SHP77 (cell line): ENCODE data around the gene SH3RF2.
A peak's percentile ranks its signal among the peaks of the same experiment; 100 is the strongest.

Source experiments
- DNase-seq, 2 experiments: peaks; one replicate each; lab custom pipeline; 2025; lab: John Stamatoyannopoulos, UW

SH3RF2 gene

DNA sequence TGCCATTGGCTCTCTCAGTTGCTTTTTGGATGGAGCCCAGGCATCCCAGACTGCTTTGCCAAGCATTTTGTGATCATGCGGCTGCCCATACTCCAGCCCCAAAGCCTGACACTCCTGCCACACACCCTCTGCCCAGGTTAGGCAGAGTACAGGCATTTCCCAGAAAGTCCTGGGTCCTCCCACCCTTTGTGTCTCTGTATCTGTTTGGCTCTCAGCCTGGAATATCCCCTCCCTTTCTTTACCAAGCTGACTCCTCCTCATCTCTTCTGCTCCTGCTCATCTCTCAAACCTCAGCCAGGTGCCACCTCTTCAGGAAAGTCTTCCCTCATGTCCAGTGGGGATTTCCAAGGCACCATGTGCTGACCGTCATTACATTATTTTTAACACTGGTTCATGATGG lies 14.3 kb upstream of the SH3RF2 start:
- no peak for DNase-seq

DNA sequence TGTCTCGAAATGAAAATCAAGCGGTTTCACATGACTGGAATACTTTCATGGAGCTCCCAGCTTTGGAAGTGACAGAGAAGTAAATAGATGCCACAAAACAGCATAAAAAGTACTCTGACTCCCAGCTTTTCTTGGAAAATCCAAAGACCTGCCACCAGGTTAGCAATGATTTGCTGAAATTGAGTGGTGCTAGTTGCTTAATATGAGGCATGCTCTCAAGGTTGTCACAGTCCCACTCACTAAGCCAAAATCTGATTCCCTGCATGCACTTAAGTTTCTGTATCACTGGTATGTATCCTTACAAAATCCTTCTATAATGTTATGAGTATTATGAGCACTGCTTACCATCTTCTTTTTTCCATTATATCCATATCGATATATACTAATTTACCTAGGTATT lies 13.0 kb upstream of the SH3RF2 start:
- DNase-seq = no peak

DNA sequence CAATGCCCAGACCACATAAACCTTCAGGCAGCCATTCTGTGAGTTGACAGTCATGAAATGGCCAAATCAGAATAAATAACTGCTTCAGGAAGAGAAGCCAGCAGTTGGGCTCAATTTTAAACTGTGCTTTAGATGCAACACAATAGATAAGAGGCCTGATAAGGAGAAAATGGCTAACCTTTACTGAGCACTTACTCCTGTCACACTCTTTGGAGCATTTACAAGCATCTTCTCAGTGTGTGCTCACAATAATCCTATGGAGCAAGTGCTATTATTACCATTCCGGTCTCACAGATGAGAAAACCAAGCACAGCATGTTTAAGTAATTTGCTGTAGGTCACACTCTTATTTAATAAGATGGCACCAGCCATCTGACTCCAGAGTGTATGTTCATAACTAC lies 11.5 kb upstream of the SH3RF2 start:
- DNase-seq = no peak

DNA sequence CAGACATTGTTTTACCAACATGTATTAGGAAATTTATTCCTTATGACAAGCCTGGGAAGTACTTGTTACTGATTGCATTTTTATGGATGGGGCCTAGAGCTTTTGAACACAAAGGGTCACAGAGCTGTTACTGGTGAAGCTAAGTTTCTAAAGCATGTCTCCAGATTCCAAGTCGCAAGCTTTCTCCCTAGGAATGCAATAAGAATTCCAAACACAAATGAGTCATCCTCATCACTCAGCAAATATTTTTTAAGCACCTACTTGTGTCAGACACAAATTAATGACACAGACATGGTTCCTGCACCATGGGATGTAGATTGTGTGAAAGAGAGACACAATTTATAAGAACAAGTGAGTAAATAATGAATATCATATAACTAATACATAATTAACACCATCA lies 11.0 kb upstream of the SH3RF2 start:
- no peak for DNase-seq

DNA sequence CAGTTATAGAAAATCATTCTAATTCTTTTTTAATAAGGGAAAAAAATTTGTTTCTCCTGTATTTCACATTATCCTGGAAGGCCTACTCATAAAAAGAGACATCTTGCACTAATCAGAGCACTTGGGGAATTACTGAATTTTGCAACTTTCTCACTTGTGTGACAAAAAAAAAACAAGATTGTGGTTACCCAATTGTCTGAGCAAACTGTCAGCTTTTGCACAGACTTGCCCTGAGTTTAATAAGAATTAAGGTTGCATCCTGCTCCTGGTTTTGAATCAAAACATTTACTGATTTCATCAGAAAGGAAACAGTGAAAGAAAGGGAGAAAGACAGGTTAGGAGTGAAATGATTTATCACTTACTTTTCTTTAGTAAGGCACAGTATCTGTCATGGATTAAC lies 10.6 kb upstream of the SH3RF2 start:
- no peak for DNase-seq

DNA sequence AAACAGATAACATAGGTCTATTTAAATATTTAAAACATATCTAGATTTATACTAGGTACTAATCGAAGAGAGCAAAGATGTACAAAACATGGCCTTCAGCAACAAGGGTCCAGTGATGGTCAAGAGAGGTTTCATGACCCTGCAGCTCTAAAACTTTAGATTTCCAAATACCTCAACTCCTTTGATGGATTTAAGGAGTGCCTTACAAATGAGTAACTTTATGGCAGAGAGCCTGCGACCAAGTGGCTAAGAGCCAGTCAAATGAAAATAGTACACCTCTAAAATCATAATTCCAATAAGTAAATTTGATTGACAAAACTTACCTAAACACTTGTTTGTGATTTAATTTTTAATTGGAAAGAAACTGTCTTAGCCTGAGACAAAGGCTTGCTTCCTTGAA lies 4.7 kb upstream of the SH3RF2 start:
- DNase-seq = no peak

DNA sequence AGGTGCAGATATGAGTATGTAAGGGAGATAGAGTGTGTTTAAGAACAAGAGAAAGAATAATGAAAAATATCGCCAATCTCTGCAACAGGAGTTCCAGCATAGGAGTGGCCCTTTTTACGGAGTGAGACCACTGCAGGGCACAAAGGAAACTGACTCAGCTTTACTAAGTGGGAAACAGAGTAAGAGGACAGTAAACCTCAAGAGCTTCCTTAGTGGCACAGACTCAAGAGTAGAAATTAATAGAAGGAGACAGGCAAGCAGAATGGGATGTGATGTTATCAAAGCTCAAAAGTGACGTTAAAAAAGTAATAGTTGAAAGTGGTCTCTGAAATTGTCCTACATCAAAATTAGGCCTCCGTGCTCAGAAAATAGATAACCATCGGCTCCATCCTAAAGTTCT lies 2.1 kb upstream of the SH3RF2 start:
- no peak for DNase-seq

DNA sequence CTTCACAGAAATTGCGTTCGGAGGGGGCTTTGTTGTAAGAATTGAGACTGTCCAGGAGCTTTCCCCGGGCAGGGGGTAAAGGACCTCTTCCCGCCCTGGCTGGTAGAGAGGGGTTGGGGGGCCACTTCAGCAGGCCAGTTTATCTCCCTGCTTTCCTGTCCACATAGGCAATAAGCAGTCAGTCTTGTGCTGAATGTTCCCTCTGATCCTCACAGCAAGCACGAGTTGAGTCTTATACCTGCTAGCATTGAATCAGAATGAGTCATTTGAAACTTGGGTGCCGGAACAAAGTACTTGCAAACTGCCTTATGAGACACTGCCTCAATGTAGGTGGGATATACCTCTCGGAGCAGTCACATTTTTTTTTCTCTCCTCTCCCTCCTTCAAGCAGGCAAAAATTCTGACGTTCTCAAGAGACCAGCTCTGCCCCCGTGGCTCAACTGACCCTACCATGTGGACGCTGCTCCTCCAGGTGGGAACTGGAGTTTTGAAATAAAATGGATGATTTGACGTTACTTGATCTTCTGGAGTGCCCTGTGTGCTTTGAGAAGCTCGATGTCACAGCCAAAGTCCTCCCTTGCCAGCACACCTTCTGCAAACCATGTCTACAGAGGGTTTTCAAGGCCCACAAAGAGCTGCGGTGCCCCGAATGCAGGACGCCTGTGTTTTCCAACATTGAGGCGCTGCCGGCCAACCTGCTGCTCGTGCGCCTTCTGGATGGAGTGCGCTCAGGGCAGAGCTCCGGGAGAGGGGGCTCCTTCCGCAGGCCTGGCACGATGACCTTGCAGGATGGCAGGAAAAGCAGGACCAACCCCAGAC lies 1.3 kb downstream of the SH3RF2 start:
- no peak for DNase-seq

DNA sequence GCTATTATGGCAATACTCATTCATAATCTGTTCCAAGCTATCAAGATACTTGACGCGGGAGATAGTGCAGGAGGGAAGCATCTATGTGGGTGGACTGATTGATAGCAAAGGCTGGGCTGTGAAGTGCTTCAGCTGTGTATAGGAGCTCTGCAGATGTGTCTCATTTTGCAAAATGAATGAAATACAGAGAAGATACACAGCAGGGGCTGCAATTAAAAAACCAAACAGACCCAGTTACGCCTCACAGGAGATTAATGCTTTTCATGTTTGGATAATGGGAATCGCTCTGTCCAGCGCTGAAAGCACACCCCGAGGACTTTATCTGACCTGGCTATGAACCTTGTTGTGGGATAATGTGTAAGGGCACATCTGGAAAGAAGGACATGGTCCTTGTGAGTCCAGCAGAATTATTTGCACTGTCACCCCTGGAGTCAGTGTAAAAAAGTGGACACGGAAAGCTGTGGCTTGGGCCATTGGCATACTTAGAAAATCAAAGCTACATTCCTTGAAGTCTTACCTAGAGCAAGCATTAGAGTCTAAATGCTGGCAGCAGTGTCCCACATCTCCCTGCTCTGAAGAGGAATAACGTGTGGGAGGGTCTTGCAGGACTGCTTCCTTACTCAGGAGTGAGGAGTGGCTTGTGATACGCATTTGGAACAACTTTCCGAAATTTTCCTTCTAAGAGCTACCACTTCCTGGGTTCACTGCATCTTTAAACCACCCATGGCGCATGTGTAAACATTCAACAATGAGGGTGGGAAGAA lies 2.6 kb downstream of the SH3RF2 start:
- no peak for DNase-seq

DNA sequence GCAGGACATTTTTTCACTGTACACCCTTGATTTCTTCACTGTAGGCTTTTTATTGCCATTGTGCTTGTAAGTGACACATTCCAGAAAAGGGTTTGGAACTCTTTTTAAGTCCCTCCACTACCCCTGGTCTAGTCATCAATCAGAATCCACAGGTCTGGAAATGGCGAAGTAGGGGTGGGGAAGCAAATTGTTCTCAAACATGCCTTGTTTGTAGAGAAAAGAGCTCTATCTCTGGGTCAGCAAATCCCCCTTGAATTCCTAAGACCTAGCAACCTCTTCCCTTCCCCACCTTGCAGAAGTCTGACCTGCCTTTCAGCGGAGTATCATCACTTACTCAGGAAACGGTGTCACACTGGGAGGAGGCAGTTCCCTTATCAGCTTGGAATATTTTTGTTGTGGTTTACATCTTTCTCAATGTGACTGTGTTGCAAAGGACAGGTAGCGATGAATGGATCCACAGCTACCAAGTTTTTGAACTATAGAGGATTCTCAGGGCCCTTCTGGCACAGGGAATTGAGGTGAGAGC lies 3.2 kb downstream of the SH3RF2 start:
- no peak for DNase-seq

DNA sequence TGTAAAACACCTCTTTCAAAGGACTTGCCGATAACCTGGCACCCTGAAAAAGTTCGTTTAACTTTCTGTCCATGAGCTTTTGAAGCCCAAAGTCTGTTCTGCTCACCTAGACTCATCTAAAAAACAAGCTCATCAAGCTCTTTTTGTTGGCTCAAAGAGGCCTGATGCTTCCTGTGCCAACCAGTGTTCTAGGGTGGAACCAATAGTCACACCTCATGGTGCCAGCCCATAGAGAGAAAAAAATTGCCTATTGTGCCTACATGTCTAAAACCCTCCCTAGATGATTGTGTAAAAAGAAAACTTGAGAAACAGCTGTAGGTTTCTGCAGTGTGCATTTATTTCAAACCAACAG lies 4.7 kb downstream of the SH3RF2 start:
- DNase-seq = no peak

DNA sequence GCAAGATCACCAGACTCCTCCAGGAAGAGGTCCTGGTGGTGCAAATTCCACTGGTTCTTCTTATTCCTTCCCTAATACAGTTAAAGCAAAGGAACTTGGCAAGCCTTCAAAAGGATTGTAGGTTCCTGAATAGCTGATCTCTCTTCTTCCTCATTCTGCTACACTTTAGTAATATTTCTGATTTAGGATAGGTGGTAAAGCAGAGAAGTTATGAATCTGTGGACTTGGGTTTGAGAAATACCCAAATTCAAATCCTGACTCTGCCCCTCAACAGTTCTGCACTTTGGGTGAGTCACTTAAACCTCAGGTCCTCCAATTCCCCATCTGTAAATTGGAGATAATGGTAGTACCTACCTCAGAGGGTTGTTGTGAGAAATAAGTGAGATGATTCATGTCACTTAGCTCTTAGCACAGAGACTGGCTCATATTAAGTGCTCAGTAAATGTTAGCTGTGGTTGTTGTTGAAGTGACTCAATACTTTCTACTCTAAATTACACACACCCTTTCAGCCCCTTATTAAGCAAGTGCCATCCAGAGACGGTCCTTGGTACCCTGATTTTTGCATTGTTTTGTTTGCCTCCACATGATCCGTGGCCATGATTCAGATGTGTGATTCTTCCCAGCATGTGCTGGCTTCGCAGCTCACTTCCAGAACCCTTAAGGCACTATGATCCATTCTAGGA lies 5.2 kb downstream of the SH3RF2 start:
- DNase-seq = no peak

DNA sequence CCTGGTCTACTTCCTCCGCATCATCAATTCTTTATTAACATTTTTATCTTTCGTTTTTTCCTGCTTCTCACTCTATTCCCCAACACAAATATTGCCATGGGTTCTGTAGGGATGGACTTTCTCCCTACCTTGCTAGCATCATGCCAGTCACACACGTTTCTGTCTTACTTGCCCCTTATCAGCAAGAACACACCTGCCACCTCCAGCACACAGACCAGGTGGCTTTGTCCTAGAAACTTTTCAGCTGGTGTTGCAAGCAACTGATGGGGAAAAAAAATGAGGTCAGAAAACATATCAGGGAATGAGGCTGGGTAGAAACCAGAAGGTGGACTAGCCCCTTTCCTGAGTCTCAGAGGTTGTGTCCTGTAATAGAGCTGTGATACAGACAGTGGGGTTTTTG lies 5.8 kb downstream of the SH3RF2 start:
- DNase-seq = no peak

DNA sequence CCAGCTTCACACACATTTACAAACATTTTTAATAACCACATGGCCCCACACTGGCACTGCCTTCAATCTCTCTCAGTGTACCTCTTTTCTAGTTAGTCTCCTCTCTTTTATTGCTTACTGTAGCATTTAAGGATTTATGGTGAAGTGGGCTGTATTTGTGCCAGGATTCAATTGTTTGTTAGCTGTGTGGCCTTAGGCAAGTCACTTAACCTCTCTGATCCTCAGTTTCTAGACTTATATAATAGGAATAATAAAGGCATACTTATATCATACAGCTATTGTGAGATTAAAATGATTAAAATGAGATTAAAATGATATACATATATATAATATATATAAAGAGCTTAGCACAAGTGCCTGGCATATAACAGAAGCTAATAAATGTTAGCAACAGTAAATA lies 6.4 kb downstream of the SH3RF2 start:
- DNase-seq = no peak

DNA sequence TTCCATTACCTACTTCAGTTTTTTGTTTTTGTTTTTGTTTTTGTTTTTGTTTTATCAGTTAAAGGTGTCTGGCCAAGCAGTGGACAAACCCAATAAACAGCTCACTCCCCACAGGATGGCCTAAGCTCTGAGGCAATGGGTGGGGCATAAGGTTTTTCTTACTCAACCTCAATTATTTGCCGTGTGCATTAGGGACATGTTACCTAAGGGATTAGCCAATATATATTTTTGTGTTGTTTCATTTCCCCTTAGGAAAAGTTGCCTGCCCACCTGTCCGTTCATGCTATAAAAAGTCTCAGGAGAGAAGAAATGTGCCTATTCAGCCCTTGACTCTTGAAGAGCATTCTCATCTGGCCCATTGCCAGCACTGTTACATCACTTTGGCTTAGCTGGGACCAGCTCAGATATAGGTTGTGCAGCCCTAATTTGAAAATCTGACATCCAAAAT lies 7.3 kb downstream of the SH3RF2 start:
- DNase-seq = peak in 1 of 2 experiments; percentile 43

DNA sequence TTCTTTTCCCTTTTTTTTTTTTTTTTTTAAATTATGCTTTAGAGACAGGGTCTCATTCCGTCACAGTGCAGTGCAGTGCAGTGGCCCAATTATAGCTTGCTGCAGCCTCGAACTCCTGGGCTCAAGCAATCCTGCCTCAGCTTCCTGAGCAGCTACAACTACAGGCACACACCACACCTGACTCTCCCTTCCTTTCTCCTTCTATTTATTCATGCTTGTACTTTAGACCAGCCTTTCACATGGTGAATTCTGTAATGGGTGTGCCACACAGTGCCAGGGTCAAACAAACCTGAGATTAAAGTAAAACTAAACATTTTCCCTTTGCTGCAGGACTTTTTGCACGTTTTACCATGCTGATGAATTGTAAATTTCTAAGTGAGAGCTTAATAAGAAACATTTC lies 8.0 kb downstream of the SH3RF2 start:
- no peak for DNase-seq

DNA sequence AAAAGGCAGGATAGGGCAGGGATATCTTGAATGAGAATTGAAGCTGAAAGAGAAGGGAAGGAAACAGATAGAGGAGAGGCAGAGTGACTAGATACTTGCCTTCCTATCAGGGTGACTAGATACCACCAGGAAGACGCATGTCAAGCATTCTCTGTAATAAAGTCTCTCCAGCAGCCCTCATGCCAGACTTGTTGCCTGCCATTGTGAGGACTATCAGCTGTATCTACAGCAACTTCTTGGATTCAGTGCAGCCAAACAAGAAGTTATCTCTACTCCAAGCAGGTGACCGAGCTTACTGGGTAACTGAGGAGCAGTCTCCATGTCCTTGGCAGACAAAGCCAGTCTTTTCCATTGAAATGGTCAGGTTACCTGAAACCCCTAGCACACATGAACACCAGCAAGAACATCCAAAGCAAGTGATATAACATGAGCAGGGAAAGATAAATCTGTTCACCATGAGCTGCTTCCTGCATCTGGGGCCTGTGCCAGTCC lies 9.3 kb downstream of the SH3RF2 start:
- no peak for DNase-seq

DNA sequence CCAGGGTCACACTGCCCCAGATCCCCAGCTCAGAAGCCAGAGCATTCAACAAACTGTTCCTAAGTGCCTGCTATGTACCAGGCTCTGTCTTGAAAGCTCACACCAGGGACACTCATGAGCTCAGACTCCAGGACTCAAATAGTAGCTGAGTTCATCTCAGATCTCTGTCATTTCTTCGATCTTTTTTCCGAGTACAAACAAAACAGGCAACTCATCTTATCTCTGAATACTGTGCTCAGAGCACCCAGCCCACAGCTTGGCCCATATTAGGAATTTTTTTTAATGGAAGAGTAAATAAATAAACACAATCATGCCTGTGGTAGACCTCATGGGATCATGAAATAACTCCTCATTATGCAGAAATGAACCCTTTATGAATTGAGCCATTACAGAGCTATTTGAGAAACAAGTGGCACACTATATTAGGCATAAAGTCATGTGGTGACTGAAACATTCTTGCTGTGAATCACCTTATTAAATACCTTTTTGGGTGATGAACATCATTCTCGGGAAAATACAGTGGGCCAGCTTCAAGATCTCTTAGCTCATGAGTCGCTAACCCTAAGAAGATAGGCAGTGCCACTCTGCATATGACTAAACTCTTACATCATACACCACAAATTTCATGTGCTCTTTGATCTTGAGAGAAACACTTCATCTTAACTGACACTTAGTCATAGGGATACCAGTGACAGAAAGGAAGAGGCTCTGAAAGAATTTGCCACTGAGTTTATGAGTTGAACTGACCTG lies 9.9 kb downstream of the SH3RF2 start:
- no peak for DNase-seq

DNA sequence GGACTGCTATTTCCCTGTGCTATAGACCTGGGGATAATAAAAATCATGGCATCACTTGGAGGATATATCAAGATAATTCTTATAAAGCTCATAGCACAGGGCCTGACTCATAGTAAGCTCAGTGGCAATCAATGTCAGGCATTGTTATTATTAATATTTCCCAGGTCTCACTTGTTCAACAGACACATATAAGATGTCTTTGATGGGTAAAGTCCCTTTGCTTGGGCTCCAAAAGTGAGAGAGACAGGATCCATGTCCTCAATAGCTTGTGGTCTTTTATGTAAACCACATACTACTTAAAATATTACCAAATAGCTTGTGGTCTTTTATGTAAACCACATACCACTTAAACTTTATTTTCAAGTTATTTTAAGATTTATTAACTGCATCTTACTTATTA lies 11.2 kb downstream of the SH3RF2 start:
- DNase-seq = no peak

DNA sequence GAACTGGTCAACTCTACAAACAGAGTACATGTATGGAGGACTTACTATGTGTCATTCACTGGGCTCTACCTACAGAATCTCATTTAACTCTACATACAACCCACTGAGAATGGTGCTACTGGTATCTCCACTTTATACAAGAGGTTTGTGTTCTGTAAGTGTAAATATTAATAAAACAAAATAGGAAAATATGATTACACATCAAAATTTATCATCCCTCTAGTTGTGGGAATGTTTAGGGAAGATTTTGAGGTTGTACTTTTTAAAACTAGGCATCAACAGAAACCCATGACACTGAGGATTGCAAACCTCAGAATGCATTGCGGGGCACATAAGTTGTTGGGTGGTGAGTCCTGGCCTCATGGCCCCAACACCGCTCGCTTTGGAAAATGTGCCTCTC lies 11.7 kb downstream of the SH3RF2 start:
- DNase-seq = no peak

DNA sequence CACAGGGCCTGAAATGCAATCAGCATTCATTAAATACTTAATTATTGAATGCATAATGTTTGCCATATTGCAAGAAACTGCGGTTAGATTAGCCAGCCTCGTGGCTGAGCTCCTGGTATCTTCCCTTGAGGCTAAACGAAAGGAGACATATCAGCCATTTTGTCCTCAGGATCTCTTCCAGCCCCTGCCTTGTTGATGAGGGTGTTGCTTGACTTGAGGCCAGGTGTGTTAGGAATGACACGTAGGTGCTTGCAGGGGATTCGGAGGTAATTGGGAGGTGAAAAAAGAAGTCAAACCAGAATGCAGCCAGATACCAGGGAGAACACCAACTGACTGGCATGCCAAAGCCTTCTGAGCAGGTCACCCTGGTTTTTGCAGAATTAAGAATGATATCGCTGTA lies 12.5 kb downstream of the SH3RF2 start:
- no peak for DNase-seq

DNA sequence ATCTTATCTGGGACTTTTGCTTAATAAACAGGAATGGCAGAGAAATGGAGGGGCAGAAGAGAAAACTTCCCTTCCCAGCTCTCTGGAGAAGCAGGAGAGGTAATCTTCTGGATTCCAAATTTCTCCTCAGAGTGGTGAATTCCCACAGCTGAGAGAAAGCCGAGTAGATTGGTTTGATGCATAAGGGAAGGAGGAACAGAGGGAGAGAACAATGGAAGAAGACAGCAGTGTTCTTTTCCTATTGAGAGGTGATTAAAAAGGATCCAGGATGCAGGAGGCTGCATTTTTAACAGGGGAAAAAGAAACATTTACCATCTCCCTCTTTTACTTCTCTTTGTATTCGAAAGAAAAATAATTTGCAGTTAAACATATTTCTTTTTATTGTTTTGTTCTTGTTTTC lies 13.1 kb downstream of the SH3RF2 start:
- DNase-seq = no peak
